HUES48 (cell line): ENCODE data around the gene TMEM134.
"Not testable (repeated sequence)": the region's sequence is repeated elsewhere in the genome, so short reads cannot be mapped to it uniquely, and the experiment has no call there.

Experiments
- H3K27ac ChIP-seq: one replicate; pipeline ENCODE4 v1.7.0; 2013; ENCODE audit warnings: low read depth, low read length, inconsistent platforms
- H3K27me3 ChIP-seq: 2 replicates; pipeline ENCODE4 v1.6.1; 2013; ENCODE audit warnings: mild to moderate bottlenecking, low read length; ENCODE audit not compliant: control insufficient read depth, insufficient read depth
- H3K36me3 ChIP-seq: 2 replicates; pipeline ENCODE4 v1.6.1; 2013; ENCODE audit warnings: low read length; ENCODE audit not compliant: control insufficient read depth, insufficient read depth
- H3K4me1 ChIP-seq: 2 replicates; pipeline ENCODE4 v1.6.1; 2013; ENCODE audit warnings: mild to moderate bottlenecking, low read length; ENCODE audit not compliant: control insufficient read depth, insufficient read depth
- H3K4me3 ChIP-seq: 2 replicates; pipeline ENCODE4 v1.5.1; 2013; ENCODE audit warnings: mild to moderate bottlenecking, low read depth, low read length
- H3K9ac ChIP-seq: 2 replicates; pipeline ENCODE4 v1.6.1; 2013; ENCODE audit warnings: mild to moderate bottlenecking, low read depth, low read length, moderate library complexity
- H3K9me3 ChIP-seq: 2 replicates; pipeline ENCODE4 v1.6.1; 2013; ENCODE audit warnings: low read length; ENCODE audit not compliant: control insufficient read depth, insufficient read depth

The TMEM134 gene

DNA sequence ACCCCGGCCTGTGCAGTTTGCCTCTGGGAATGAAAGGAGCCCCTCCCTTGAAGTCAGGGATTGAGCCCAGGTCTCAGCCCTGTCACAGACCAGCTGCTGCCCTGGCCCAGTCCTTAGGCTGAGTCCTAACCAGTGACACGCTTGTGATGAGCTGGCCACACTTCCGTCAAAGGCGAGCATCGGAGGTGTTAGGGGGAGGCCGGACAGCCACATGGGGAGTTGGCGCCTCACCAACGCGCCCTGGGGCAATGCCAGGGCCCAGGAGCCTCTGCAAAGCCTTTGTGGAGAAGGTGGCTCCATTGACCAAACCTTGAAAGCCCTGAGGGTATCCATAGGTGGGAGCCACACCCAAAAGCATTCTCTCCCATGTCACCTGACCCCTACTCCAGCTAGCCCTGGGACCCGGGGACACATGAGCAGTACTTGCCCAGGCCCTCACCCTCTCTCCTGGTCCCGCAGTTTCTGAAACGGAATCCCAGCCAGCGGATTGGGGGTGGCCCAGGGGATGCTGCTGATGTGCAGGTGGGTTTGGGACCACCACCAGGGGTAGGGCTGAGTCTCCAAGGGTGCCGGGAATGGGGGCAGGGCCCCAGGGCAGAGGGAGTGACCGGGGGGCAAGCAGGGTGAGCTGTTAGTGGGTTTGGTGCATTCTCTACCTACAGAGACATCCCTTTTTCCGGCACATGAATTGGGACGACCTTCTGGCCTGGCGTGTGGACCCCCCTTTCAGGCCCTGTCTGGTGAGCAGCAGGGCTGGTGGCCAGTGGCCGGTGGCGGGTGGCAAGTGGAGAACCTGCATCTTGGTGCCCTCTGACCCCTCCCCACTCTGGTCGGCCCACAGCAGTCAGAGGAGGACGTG is 35.3 kb downstream of the TMEM134 start:
- no peaks in the 10 kb centered on the region for H3K9me3 ChIP-seq
- H3K36me3 ChIP-seq, result peaks cover 52% of the 10 kb centered on the region
- H3K27ac ChIP-seq, result no peak overlapping the region
- no peaks in the 10 kb centered on the region for H3K27me3 ChIP-seq
- H3K4me1 ChIP-seq, result peaks cover 17% of the 10 kb centered on the region
- no peak overlapping the region for H3K9ac ChIP-seq
- H3K4me3 ChIP-seq, result no peak overlapping the region

DNA sequence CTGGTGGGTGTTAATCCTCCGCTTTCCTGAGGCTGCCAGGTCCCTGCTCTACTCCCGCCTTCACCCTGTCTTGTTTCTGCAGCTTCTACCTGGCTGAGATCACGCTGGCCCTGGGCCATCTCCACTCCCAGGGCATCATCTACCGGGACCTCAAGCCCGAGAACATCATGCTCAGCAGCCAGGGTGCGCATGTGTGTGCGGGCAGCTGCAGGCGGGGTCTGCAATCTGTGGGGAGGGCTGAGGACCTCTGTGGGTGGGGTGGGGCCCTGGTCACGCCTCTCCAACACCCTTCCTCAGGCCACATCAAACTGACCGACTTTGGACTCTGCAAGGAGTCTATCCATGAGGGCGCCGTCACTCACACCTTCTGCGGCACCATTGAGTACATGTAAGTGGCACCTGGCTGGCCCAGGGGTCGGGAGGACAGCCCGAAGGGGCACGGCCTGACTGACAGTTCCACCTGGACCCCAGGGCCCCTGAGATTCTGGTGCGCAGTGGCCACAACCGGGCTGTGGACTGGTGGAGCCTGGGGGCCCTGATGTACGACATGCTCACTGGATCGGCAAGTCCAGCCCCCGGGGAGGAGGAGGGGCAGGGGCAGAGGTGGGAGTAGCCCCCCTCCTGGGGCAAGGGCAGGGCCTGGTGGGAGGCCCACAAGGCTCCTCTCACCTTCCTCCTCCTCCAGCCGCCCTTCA is 36.2 kb downstream of the TMEM134 start:
- Histone ChIP-seq H3K27me3 (no peaks in the 10 kb centered on the region), H3K4me1 (peaks cover 14% of the 10 kb centered on the region), H3K9ac (no peak overlapping the region), H3K27ac (no peak overlapping the region), H3K4me3 (no peak overlapping the region), H3K36me3 (peaks cover 43% of the 10 kb centered on the region), H3K9me3 (no peaks in the 10 kb centered on the region)

- H3K4me3 ChIP-seq, result no peak overlapping the region
- H3K27ac ChIP-seq, result no peak overlapping the region
- H3K4me1 ChIP-seq, result peaks cover 8% of the 10 kb centered on the region
- no peaks in the 10 kb centered on the region for H3K9me3 ChIP-seq
- peaks cover 40% of the 10 kb centered on the region for H3K36me3 ChIP-seq
- H3K27me3 ChIP-seq, result no peaks in the 10 kb centered on the region
- no peak overlapping the region for H3K9ac ChIP-seq
Measured at GRCh38 chr11:67431346-67432249, 37.5 kb downstream of the TMEM134 start.

- Histone ChIP-seq H3K27ac (no peak overlapping the region), H3K4me1 (0 out of 2 replicates have a peak, but pooled peaks cover 4% of the 10 kb centered on the region), H3K9ac (no peak overlapping the region), H3K36me3 (peaks cover 35% of the 10 kb centered on the region), H3K4me3 (no peak overlapping the region), H3K9me3 (no peaks in the 10 kb centered on the region), H3K27me3 (no peaks in the 10 kb centered on the region)
Measured at GRCh38 chr11:67429722-67430121, 39.3 kb downstream of the TMEM134 start.

DNA sequence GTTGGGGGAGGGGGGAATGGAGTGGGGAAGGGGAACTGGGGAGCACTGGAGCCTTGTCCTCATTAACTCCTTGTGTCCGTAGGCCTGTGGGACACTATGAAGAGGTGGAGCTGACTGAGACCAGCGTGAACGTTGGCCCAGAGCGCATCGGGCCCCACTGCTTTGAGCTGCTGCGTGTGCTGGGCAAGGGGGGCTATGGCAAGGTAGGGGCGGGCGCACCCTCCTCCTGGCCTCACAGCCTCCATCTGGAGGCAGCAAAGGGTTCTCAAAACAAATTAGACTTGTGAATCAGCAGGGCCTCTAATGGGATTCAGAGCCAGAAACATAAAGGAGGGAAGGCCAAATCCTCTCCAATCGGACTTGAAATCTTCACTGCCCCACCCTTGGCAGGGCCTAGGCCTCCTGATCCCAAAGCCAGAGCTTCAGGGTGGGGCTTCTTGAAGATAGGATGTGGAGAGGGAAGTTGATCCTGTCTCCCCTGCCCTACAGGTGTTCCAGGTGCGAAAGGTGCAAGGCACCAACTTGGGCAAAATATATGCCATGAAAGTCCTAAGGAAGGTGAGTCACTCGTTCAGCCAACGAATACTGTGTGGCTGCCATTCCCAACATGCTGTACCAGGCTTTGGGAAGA is 39.9 kb downstream of the TMEM134 start:
- no peak overlapping the region for H3K27ac ChIP-seq
- no peaks in the 10 kb centered on the region for H3K27me3 ChIP-seq
- 0 out of 2 replicates have a peak, but pooled peaks cover 4% of the 10 kb centered on the region for H3K4me1 ChIP-seq
- peaks cover 29% of the 10 kb centered on the region for H3K36me3 ChIP-seq
- no peaks in the 10 kb centered on the region for H3K9me3 ChIP-seq
- H3K9ac ChIP-seq, result no peak overlapping the region
- H3K4me3 ChIP-seq, result peak overlapping the region; percentile 89

- no peaks in the 10 kb centered on the region for H3K9me3 ChIP-seq
- H3K27me3 ChIP-seq, result no peaks in the 10 kb centered on the region
- peak within 1 kb of the TSS; percentile 89 for H3K4me3 ChIP-seq
- H3K27ac ChIP-seq, result peak within 1 kb of the TSS; percentile 67
- H3K36me3 ChIP-seq, result peaks cover 21% of the 10 kb centered on the region
- peak within 1 kb of the TSS; percentile 64 for H3K9ac ChIP-seq
- H3K4me1 ChIP-seq, result 0 out of 2 replicates have a peak, but pooled peaks cover 4% of the 10 kb centered on the region
Measured at GRCh38 chr11:67428052-67429001, 40.7 kb downstream of the TMEM134 start, which contains the start of gene RPS6KB2. RPS6KB2 (plus strand) TSS chr11:67428494; CDS start chr11:67428546, 52 bp downstream.

DNA sequence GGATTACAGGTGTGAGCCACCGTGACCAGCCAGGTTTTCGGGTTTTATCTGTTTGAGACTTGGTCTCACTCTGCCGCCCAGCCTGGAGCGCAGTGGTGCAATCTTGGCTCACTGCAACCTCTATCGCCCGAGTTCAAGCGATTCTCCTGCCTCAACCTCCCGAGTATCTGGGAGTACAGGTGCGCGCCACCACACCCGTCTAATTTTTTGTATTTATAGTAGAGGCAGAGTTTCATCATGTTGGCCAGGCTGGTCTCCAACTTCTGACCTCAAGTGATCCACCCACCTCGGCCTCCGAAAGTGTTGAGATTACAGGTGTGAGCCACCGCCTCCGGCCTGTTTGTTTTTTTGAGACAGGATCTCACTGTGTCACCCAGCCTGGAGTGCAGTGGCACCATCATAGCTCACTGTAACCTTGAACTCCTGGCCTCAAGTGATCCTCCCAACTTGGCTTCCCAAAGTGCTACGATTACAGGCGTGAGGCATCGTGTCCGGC is 41.6 kb downstream of the TMEM134 start:
- Histone ChIP-seq H3K27ac (peak overlapping the region; percentile 42), H3K4me3 (peak overlapping the region; percentile 89), H3K36me3 (peaks cover 12% of the 10 kb centered on the region), H3K9ac (peak overlapping the region; percentile 12; the same call in 1 of the 2 replicates)
- H3K4me1 ChIP-seq, H3K9me3 ChIP-seq, H3K27me3 ChIP-seq: not testable (repeated sequence)

DNA sequence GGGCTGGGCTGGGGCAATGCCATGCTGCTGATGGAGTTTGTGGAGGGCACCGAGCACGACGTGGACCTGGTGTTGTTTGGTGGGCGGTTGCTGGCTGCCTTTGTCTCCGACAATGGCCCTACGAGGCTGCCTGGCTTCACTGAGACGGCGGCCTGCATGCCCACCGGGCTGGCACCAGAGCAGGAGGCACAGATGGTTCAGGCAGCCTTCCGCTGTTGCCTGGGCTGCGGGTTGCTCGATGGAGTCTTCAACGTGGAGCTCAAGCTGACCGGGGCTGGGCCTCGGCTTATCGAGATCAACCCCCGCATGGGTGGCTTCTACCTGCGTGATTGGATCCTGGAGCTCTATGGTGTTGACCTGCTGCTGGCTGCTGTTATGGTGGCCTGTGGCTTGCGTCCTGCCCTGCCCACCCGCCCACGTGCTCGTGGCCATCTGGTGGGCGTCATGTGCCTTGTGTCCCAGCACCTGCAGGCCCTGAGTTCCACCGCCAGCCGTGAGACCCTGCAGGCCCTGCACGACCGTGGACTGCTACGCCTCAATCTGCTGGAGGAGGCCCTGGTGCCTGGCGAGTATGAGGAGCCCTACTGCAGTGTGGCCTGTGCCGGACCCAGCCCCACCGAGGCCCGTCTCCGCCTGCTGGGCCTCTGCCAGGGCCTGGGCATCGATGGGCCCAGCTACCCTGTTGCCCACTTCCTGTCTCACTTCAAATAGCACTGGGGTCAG is 45.0 kb downstream of the TMEM134 start:
- no peaks in the 10 kb centered on the region for H3K9me3 ChIP-seq
- no peaks in the 10 kb centered on the region for H3K36me3 ChIP-seq
- no peak overlapping the region for H3K4me3 ChIP-seq
- H3K27me3 ChIP-seq, result no peaks in the 10 kb centered on the region; the same call in 1 of the 2 replicates
- H3K4me1 ChIP-seq, result 0 out of 2 replicates have a peak, but pooled peaks cover 4% of the 10 kb centered on the region
- no peak overlapping the region for H3K27ac ChIP-seq
- H3K9ac ChIP-seq, result no peak overlapping the region

- Histone ChIP-seq H3K27ac (no peak overlapping the region), H3K9me3 (no peaks in the 10 kb centered on the region), H3K4me3 (no peak overlapping the region), H3K36me3 (no peaks in the 10 kb centered on the region), H3K9ac (no peak overlapping the region), H3K4me1 (0 out of 2 replicates have a peak, but pooled peaks cover 4% of the 10 kb centered on the region), H3K27me3 (no peaks in the 10 kb centered on the region; the same call in 1 of the 2 replicates)
Measured at GRCh38 chr11:67423466-67423865, 45.6 kb downstream of the TMEM134 start.
